ENCODE measurements around the gene ADAMTSL3.
A peak's percentile ranks its signal among the peaks of the same experiment; 100 is the strongest.

ADAMTSL3 gene

DNA sequence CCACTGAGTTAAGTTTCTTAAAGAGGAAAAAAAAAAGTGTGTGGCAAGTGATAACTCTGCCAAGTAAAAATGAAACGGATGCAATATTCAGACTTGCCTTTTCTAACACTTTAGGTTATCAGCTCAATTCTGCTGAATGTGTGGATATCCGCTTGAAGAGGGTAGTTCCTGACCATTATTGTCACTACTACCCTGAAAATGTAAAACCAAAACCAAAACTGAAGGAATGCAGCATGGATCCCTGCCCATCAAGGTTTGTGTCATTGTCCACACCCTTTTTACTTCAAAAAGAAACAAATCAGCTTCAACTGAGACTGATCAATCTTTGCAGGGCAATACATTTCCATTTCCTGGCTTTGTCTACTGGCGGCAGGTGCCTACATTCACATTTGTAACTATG is 236.1 kb downstream of the ADAMTSL3 start:
- DNase-seq: peak in 1 of 5 experiments; percentile 51

DNA sequence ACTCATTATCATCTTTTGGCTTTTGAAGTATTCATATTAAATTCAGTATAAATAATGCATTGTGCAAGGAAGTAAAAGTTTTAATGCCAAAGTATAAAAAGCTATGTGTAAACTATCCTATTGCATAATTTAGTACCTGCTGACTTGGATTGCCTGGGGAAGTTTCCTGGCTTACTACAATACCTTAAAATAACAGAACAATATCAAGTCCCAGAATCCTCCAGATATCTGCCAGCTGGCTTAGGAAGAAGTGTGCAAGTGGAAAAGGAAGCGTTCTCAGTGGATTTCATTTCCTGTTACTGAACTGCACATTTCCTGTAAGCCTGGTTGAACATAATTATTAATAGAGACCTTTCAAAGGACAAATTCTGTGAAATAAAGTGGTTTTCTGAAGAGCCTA is 236.7 kb downstream of the ADAMTSL3 start:
- no peak for DNase-seq

DNA sequence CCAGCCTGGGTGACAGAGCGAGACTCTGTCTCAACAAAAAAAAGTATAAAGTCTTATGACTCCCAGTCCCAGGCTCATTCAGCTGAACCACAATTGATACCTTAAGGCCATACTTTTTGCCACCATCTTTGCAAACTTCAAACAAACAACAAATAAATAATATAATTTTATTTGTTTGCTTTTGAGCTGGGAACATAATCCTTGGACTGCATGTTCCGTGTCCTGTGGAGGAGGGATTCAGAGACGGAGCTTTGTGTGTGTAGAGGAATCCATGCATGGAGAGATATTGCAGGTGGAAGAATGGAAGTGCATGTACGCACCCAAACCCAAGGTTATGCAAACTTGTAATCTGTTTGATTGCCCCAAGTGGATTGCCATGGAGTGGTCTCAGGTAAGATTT is 238.6 kb downstream of the ADAMTSL3 start:
- DNase-seq: no peak

GRCh38 chr15:83893308-83893707 is 239.4 kb downstream of the ADAMTSL3 start:
- no peak for DNase-seq

GRCh38 chr15:83897037-83897436 is 243.1 kb downstream of the ADAMTSL3 start:
- DNase-seq: no peak

GRCh38 chr15:83898361-83898760 is 244.4 kb downstream of the ADAMTSL3 start:
- DNase-seq: no peak

DNA sequence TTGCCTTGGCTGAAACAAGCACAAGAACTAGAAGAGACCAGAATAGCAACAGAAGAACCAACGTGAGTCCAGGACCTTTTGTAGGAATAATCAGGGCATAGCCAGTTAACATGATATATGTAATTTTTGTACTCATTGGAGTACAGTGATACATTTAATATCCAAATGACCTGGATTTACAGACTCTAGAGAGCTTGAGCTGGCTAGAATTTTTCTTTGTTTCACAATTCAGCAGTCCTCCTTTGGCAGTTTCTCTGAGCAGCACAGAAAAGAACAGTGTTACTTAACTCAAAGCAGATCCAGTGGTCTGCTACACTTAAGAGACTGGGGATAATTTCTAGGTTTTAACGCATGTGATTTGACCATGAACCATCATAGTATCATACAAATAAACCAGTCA is 245.7 kb downstream of the ADAMTSL3 start:
- DNase-seq: no peak

DNA sequence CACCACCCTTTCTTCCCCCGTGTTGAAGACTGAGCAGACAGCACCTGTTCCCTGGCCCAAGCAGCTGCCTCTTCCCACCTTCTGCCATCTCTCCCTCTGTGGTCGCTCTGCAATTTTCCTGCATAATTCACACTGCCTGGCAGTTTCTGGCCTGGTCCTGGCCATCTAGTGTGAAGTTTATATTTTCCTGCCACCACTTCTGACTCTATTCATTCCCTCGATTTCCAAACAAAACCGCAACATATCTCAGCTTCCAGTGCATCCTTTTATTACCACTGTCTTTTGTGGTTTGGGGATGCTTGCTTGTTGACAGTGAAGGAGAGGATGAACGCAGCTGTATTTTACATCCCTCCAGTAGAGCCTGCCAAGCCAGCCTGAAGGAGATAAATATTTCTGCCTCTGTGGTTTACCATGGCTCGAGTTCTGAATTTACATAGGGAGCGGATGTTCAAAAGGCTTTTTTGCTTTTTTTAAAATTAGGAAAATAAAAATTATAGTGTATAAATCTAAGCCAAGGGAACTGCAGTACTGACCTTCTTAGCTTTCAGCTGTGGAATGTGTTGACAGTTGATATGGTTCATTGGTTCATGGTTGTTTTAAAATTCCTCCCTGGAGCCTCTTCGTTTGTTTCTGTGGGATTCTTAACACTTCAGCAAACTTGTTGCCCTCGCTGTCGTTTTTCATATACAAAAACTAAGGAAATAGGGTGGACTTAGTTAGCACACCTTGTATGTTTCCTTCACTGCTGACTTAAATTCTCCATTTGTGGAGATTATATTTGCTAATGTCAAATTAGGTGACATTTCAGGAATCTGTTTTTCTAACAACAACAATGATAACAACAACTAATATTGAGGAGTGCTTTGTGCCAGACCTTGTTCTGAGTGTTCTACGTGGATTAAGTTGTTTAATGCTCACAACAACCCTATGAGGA is 250.5 kb downstream of the ADAMTSL3 start:
- no peak for DNase-seq

- no peak for DNase-seq
These were observed 251.8 kb downstream of the ADAMTSL3 start for GRCh38 chr15:83905556-83906273.

DNA sequence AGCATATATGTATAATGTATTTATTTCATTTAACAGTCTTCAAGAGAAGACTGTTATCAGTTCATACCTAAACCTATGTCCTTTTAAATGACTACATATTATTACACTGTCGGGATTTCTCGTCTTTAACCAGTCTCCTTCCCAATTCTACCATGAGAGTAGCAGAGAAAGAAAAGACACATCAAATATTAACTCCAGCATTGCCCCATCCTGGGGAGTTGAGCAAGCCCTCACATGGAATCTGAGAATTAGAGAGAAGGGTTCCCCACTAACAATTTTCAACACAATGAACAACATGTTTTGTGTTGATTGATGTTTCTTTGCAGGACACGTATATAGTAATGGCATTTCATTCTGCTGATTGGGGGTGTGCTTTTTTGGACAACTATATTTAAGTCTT is 257.4 kb downstream of the ADAMTSL3 start:
- DNase-seq: no peak

- no peak for DNase-seq
These were observed 258.4 kb downstream of the ADAMTSL3 start for GRCh38 chr15:83912343-83912742.

DNA sequence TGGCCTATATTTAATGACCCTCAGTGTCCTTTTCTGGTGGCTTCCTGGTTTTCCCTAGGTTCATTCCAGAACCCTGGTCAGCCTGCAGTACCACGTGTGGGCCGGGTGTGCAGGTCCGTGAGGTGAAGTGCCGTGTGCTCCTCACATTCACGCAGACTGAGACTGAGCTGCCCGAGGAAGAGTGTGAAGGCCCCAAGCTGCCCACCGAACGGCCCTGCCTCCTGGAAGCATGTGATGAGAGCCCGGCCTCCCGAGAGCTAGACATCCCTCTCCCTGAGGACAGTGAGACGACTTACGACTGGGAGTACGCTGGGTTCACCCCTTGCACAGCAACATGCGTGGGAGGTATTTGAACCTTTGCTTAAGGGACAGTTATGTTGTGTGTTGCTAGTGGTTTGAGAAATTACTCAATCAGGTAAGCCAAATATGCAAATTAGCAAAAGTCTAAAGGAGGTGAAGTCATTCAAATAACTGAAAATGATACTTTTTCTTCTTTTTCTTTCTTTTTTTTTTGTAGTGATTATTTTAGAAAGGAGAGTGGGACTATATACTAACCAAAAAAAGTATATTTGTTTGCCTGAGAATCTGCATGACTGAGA is 259.2 kb downstream of the ADAMTSL3 start:
- DNase-seq: no peak

- no peak for DNase-seq
These were observed 261.0 kb downstream of the ADAMTSL3 start for GRCh38 chr15:83914906-83915305.

DNA sequence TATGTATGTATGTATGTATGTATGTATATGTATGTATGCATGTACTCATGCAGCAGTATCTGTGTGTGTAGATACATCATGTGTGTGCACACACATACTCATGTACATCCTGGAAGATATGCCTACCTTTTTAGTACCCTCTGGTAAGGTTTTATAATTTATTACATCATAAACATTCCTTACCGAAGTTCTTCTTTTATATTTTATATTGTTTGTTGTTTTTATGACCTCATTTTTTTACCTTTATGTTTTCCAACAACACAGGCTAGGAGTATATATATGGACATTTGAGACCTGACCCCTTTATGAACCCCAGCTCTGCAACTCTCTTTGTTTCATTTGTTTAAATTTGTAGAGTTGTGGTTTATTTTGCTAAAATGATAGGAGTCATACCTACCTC is 263.5 kb downstream of the ADAMTSL3 start:
- DNase-seq: no peak

DNA sequence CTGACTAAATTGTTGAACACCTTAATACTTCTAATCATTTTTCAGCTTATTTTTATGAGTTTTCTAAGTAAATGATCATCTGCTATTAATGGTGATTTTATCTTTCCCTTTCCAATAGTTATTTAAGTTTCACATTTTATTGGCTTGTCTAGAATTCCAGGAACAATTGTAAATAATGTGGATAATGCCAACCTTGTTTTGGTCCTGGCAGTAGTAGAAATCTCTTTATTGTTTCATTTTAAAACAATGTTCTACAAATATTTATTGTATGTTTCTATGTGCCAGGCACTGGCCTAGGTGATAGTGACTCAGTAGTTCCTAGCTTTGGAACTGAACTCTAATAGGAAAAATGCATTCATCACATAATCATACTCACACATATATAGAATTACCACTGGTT is 264.1 kb downstream of the ADAMTSL3 start:
- no peak for DNase-seq

GRCh38 chr15:83919319-83919830 is 265.5 kb downstream of the ADAMTSL3 start:
- peak in 1 of 5 experiments; percentile 82 for DNase-seq

GRCh38 chr15:83919978-83920510 is 266.1 kb downstream of the ADAMTSL3 start:
- DNase-seq: no peak

DNA sequence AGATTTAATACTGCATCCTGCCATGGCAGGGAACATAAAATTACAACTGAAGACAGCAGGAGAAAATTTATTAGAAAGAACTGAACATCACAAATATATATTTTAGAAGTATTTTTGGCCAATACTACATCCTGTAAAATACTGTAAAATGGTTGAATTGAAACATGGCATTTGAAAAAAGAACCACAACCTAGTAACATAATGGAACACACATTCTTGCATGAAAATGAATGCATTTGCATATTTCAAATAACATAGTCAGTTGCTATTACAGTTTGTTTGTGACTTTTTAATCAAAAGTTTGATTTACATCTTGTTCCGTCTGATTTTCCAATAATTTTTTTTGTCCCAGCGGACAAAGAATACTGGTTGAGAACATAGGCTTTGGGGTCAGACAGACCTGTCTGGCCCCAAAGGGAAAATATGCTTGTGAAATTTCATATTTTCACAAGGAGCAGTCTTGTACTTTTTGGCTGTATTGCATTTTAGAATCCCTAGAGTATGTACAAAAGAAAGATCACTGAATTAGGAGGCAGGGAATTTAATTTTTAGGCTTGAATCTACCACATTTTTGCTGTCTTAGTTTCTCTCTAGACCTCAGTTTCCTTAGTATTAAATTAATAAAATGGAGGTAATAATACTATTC is 268.8 kb downstream of the ADAMTSL3 start:
- DNase-seq: no peak

DNA sequence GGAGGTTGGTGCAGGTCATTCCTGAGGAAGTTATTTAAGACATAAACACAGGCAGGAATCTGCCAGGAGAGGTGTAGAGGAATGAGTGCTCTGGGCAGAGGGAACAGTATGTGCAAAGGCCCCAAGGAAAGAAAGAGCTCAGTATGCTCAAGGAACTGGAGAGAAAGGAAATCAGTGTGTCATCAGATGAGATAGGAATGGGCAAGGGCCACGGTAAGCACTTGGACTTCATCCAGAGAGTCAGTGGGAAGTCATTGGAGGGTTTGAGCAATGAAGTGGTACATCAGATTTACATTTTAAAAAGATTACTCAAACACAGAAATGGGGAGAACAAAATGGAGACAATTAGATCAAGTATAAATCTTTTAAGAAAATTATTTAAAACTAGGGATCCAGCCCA is 272.2 kb downstream of the ADAMTSL3 start:
- DNase-seq: no peak

DNA sequence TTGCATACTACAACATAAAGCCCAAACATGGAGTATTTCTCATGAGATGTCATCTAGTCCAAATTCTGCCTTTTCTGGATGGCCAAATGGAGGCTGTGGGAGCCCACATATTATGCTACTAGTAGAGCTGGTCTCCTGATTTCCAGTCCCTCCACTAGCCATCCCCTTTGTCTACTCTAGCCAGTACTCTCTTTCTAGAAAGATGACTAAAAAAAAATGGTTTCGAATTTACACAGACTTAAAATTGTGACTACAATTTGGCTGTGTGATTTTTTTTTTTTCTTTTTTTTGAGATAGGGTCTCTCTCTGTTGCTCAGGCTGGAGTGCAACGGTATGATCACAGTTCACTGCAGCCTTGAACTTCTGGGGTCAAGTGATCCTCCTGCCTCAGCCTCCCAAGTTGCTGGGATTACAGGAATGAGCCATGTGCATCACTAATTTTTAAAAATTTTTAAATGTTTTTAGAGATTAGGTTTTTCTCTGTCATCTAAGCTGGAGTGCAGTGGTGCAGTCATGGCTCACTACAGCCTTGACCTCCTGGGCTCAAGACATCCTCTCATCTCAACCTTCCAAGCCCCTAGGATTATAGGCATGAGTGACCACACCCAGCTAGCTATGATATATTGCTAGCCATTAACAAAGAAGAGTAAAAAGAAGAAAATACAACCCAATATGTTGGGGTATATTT is 273.9 kb downstream of the ADAMTSL3 start:
- peak in 1 of 5 experiments; percentile 40 for DNase-seq

DNA sequence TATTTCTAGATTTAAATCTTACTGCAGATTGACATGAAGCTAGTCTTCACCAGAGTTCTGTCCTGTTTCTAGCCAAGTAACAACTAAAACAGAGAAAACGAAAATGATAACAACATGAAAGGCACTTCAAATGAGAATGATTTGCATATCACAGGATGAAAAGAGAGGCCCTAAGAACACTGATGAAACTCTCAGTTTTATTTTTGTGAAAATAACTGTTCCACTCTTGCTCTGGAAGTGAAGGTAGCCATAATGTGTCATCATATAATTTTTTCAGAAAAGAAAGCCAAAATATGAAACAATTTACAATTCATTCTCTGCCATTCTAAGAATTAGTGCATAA is 274.4 kb downstream of the ADAMTSL3 start:
- DNase-seq: peak in 1 of 5 experiments; percentile 69

GRCh38 chr15:83928878-83929418 is 275.0 kb downstream of the ADAMTSL3 start:
- peak in 1 of 5 experiments; percentile 89 for DNase-seq

All from T-helper 2 cell (primary cell).